ENCODE measurements around the gene ZNF136. TPM values are rescaled to one million over a fixed set of nuclear protein-coding genes. Genes with fewer than 3 reads are reported as not detected.

Gene ZNF136
- 5.3 and 6.2 TPM in 2 replicates for total RNA-seq (2021)
- Bru-seq, nascent RNA, result percentile 75 among the genes with signal in this experiment
- percentile 71 among the genes with signal in this experiment for BruChase-seq, experiment 1, labeled RNA remaining after a 2-hour chase
- percentile 57 among the genes with signal in this experiment for BruChase-seq, experiment 2, labeled RNA remaining after a 6-hour chase
- long read RNA-seq, transcript ZNF136-201 (4 exons, 3,643 nt), result major isoform, 5 of 7 reads
- long read RNA-seq, partial matches to known transcripts, result 0 of 7 reads
- long read RNA-seq, other reads (novel, unspliced or antisense), result 2 of 7 reads

- DNase-seq, result peak; percentile 89 to 90
- Histone ChIP-seq H3K9me2 (ENCODE audit: insufficient read depth) (no peaks in the 10 kb centered on the region), H3K36me3 (ENCODE audit: low read depth) (no peaks in the 10 kb centered on the region), H3K79me2 (ENCODE audit: low read depth) (peaks cover 36% of the 10 kb centered on the region), H3F3A (ENCODE audit: insufficient read depth, low read depth) (peaks cover 9% of the 10 kb centered on the region; the same call in 1 of the 2 replicates), H3K4me3 (peak within 1 kb of the TSS; percentile 82), H3K4me2 (peak within 1 kb of the TSS; percentile 90), H3K9me3 (ENCODE audit: insufficient read depth, low read depth) (no peaks in the 10 kb centered on the region), H3K4me1 (replicated peaks; ENCODE audit: insufficient read depth) (peaks cover 12% of the 10 kb centered on the region), H4K20me1 (ENCODE audit: insufficient read depth) (no peaks in the 10 kb centered on the region), H3K27me3 (ENCODE audit: insufficient read depth, low read depth) (no peaks in the 10 kb centered on the region), H2AFZ (peak within 1 kb of the TSS; percentile 91), H3K27ac (peak within 1 kb of the TSS; percentile 89)
- POLR2A ChIA-PET (ENCODE audit: unreplicated experiment), result interaction anchor here (0.6 kb wide), 1 partner anchor 23 kb away, joined by 5 read pairs; the partner anchor contains the start of gene ZNF20
- CTCF ChIA-PET, result interaction anchor here (0.6 kb wide), 1 partner anchor 12 kb away, joined by 6 read pairs; no protein-coding TSS in a partner anchor
- no peak for TF ChIP-seq EZH2 (IDR thresholded peaks at IDR 0.05; ENCODE audit: low read depth)
- TF ChIP-seq, protein P1, sequence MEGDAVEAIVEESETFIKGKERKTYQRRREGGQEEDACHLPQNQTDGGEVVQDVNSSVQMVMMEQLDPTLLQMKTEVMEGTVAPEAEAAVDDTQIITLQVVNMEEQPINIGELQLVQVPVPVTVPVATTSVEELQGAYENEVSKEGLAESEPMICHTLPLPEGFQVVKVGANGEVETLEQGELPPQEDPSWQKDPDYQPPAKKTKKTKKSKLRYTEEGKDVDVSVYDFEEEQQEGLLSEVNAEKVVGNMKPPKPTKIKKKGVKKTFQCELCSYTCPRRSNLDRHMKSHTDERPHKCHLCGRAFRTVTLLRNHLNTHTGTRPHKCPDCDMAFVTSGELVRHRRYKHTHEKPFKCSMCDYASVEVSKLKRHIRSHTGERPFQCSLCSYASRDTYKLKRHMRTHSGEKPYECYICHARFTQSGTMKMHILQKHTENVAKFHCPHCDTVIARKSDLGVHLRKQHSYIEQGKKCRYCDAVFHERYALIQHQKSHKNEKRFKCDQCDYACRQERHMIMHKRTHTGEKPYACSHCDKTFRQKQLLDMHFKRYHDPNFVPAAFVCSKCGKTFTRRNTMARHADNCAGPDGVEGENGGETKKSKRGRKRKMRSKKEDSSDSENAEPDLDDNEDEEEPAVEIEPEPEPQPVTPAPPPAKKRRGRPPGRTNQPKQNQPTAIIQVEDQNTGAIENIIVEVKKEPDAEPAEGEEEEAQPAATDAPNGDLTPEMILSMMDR (conservative IDR thresholded peaks at IDR 0.05), result no peak
- intact Hi-C loops (cut with micrococcal nuclease; ENCODE audit: unreplicated experiment), result no loop called here
- TSS peak; percentile 41 for BruUV-seq (replicated peaks)
Measured at GRCh38 chr19:12162882-12163806, at the start of gene ZNF136. TSS of gene ZNF136 (plus strand) at chr19:12163096. CDS start at chr19:12163204, 108 bp downstream.

DNA sequence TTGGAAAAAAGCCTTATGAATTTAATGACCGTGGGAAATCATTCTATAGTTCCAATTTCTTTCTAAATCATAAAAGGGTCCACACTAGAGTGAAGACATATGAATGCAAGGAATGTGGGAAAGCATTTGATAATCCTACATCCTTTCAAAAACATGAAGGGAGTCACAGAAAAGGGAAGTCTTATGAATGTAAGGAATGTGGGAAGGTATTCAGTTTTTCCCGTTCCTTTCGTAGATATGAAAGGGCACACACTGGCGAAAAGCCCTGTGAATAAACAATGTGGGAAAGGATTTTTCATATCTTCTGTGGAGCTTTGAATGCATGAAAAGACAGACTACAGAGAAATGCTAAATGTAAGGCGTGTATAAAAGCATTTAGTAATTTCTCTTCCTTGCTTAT, 49.8 kb upstream of the ZNF136 start:
- ChIA-PET POLR2A (ENCODE audit: unreplicated experiment) (no interaction called here), CTCF (no interaction called here)
- no peaks in the 10 kb centered on the region for H3K9me3 ChIP-seq (ENCODE audit: insufficient read depth, low read depth)
- H3K4me1 ChIP-seq (replicated peaks; ENCODE audit: insufficient read depth), result no peaks in the 10 kb centered on the region
- H4K20me1 ChIP-seq (ENCODE audit: insufficient read depth), result no peaks in the 10 kb centered on the region
- BruUV-seq (replicated peaks), result no TSS peak
- H3K9me2 ChIP-seq (ENCODE audit: insufficient read depth), result no peaks in the 10 kb centered on the region
- no peak overlapping the region for H3K27ac ChIP-seq
- peaks cover 35% of the 10 kb centered on the region for H3K27me3 ChIP-seq (ENCODE audit: insufficient read depth, low read depth)
- TF ChIP-seq, protein P1 (conservative IDR thresholded peaks at IDR 0.05), result no peak
- no peak for TF ChIP-seq EZH2 (IDR thresholded peaks at IDR 0.05; ENCODE audit: low read depth)
- no peaks in the 10 kb centered on the region for H3K79me2 ChIP-seq (ENCODE audit: low read depth)
- no peaks in the 10 kb centered on the region for H3F3A ChIP-seq (ENCODE audit: insufficient read depth, low read depth)
- H3K4me2 ChIP-seq, result no peak overlapping the region
- no peak for DNase-seq
- no peaks in the 10 kb centered on the region for H3K36me3 ChIP-seq (ENCODE audit: low read depth)
- intact Hi-C loops (cut with micrococcal nuclease; ENCODE audit: unreplicated experiment), result no loop called here
- H3K4me3 ChIP-seq, result no peak overlapping the region
- no peak overlapping the region for H2AFZ ChIP-seq

DNA sequence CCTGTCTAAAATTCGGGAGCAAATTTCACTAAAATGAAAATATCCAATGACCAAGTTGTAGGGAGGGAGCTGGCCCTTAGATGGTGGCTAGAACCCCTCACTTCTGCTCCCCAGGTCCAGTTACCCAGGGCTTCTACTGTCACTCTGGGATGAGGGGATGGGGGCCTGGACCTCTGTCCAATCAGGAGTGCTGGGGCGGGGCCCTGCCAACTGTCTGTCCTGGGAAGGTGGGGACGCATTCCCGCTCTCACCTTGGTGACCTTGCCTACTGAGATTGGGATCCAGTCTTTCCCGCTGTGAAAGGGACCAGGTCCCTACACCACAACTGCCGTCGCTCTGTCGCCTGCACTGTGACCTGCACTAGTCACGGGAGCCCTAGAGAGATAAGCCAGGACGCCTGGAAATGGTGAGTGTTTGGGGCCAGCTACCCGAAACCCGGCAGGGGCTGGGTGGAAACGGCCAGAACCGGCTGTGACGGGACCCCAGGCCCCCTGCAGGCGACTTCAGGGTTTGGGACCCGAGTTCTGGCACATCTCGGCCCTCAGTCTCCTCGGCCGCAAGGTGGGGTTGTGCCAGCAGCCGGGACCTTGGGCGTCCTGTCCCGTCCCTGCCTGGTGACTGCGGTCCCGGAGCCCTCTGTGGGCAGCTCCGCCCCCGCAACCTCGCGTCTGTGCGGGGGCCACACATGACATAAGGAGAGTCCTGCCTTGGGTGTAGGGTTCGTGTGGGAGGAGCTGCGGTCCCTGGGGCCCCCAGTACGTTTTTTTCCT, 45.5 kb upstream of the ZNF136 start:
- H3K9me3 ChIP-seq (ENCODE audit: insufficient read depth, low read depth), result no peaks in the 10 kb centered on the region
- H3K9me2 ChIP-seq (ENCODE audit: insufficient read depth), result no peaks in the 10 kb centered on the region
- BruUV-seq (replicated peaks), result no TSS peak
- no peaks in the 10 kb centered on the region for H3K79me2 ChIP-seq (ENCODE audit: low read depth)
- H4K20me1 ChIP-seq (ENCODE audit: insufficient read depth), result no peaks in the 10 kb centered on the region
- H3K4me1 ChIP-seq (replicated peaks; ENCODE audit: insufficient read depth), result no peaks in the 10 kb centered on the region
- H3K4me2 ChIP-seq, result no peak overlapping the region
- TF ChIP-seq EZH2 (IDR thresholded peaks at IDR 0.05; ENCODE audit: low read depth), result no peak
- TF ChIP-seq, protein P1 (conservative IDR thresholded peaks at IDR 0.05), result no peak
- no peak overlapping the region for H3K4me3 ChIP-seq
- no peaks in the 10 kb centered on the region for H3F3A ChIP-seq (ENCODE audit: insufficient read depth, low read depth)
- no peak overlapping the region for H3K27ac ChIP-seq
- H2AFZ ChIP-seq, result no peak overlapping the region
- no peaks in the 10 kb centered on the region for H3K36me3 ChIP-seq (ENCODE audit: low read depth)
- ChIA-PET CTCF (no interaction called here), POLR2A (ENCODE audit: unreplicated experiment) (no interaction called here)
- DNase-seq, result no peak
- intact Hi-C loops (cut with micrococcal nuclease; ENCODE audit: unreplicated experiment), result no loop called here
- H3K27me3 ChIP-seq (ENCODE audit: insufficient read depth, low read depth), result peaks cover 27% of the 10 kb centered on the region

All from PC-9 (cell line).